A673 (cell line): ENCODE results near the gene ATXN10.

Source experiments
- CTCF ChIP-seq: fragments of 300-800, 200-600 bp; sonication (generic); conservative IDR thresholded peaks from 2 replicates; pipeline ENCODE4 v1.5.1; 2017; ENCODE audit warnings: low read depth, mild to moderate bottlenecking, antibody characterized with exemption, low read length, moderate library complexity, mixed read lengths
- EZH2 ChIP-seq: fragments of 200-600 bp; sonication (generic); IDR thresholded peaks from 2 replicates; pipeline ENCODE4 v1.6.1; 2017; ENCODE audit warnings: borderline replicate concordance, low read depth, mild to moderate bottlenecking, mixed read lengths, antibody characterized with exemption, low read length; ENCODE audit not compliant: poor library complexity, severe bottlenecking

- TF ChIP-seq CTCF (peak; percentile 54), EZH2 (no peak)
Observed at GRCh38 chr22:45731798-45732495, 60.3 kb downstream of the ATXN10 start.
